ENCODE results near the gene ARL6IP4.
"Not testable (repeated sequence)": the region's sequence is repeated elsewhere in the genome, so short reads cannot be mapped to it uniquely, and the experiment has no call there.

DNA sequence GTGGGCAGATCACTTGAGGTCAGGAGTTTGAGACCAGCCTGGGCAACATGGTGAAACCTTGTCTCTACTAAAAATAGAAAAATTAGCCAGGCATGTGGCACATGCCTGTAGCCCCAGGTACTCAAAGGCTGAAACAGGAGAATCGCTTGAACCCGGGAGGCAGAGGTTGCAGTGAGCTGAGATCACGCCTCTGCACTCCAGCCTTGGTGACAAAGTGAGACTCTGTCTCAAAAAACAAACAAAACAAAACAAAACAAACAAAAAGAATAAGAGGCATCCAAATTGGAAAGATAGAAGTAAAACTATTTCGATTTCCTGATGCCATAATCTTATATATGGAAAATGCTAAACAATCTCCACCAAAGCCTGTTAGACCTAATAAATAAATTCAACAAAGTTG, 34.0 kb downstream of the ARL6IP4 start:
- TF ChIP-seq CTCF (IDR thresholded peaks at IDR 0.05; ENCODE audit: insufficient read depth, low read length, poor library complexity, severe bottlenecking); EZH2phosphoT487 (conservative IDR thresholded peaks at IDR 0.05; ENCODE audit: low read length): not testable (repeated sequence)
